Spinal cord (tissue), 10 donors: Measurements from ENCODE around the gene DCLK3. TPM values are rescaled to one million over a fixed set of nuclear protein-coding genes. Genes with fewer than 3 reads are reported as not detected.

Experiments
- DNase-seq, 6 donors: peaks; one replicate each; pipeline versions ENCODE4 v3.0.0 to v3.0.0-alpha.2; 2013 to 2015; ENCODE audit warnings: low spot score in 6 of 6, low read depth in 4 of 6
- H3K27ac ChIP-seq: one replicate; pipeline ENCODE4 v1.5.1; 2013; ENCODE audit warnings: low read depth, low read length, control low read depth
- H3K27me3 ChIP-seq: one replicate; pipeline ENCODE4 v1.6.1; 2013; ENCODE audit warnings: low read length; ENCODE audit not compliant: control insufficient read depth, insufficient read depth
- H3K36me3 ChIP-seq: one replicate; pipeline ENCODE4 v1.6.1; 2013; ENCODE audit warnings: low read length; ENCODE audit not compliant: control insufficient read depth, insufficient read depth
- H3K4me1 ChIP-seq: one replicate; pipeline ENCODE4 v1.6.1; 2013; ENCODE audit warnings: low read length; ENCODE audit not compliant: control insufficient read depth, insufficient read depth
- H3K4me3 ChIP-seq: one replicate; pipeline ENCODE4 v1.5.1; 2013; ENCODE audit warnings: low read depth, low read length, control low read depth
- H3K9me3 ChIP-seq: one replicate; pipeline ENCODE4 v1.6.1; 2013; ENCODE audit warnings: low read length; ENCODE audit not compliant: control insufficient read depth, insufficient read depth
- WGBS: methylation state at CpG from one replicate; pipeline ENCODE4 v1.1.5; 2013; ENCODE audit warnings: missing lambda C conversion rate; ENCODE audit not compliant: insufficient coverage; 5-methylcytosine and 5-hydroxymethylcytosine counted together
- polyA plus RNA-seq, 2 donors: library from polyadenylated mRNA; unstranded; fragments of 120-200 nt; gene quantifications; one replicate each; pipeline ENCODE4 v1.2.1, GENCODE V29; 2013; ENCODE audit not compliant: insufficient read length in 2 of 2
- total RNA-seq, 2 donors: library from RNA; depleted of rRNA in 1 of 2; stranded (reverse); fragments of 120-200 nt in 1 of 2; fragments of >200 nt in 1 of 2; gene quantifications; one replicate each; pipeline versions ENCODE4 v1.2.3 to v1.2.4, GENCODE V29; 2013 to 2014
- donor health status: healthy.

The DCLK3 gene
- total and polyA plus RNA-seq, 4 donors, result 3.0 to 11.8 (median 9.1) TPM

DNA sequence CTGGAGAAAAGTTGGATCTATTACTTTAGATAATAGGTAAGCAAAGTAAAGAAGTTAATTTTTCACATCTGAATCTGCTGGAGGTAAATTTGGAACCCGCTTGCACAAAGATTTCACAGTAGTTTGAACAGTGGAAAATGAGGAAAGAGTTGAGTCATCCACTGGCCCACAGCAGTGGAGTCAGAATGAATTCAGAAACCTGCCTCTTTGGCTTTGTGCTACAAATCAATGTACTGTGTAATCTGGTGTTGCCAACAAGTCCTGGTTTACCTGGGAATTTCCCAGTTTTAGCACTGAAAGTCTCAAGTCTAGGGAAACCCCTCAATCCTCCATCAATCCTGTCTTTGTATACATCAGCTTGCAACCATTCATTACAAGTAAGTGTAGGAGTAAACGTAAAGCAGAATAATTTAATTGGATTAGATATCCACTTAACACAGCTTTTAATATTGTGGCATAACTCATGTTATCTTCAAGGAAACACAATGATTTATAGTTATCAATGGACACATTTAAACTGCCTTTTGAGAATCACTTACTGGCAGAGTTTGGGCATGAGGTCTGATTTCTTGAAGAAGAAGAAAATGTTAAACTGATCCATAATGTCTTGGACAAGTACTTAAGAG, 100.6 kb downstream of the DCLK3 start:
- no peak overlapping the region for H3K4me3 ChIP-seq
- H3K9me3 ChIP-seq, result no peaks in the 10 kb centered on the region
- H3K27ac ChIP-seq, result no peak overlapping the region
- H3K36me3 ChIP-seq, result no peaks in the 10 kb centered on the region
- 100% methylated on average over 1 of the region's 2 CpGs for WGBS
- H3K27me3 ChIP-seq, result no peaks in the 10 kb centered on the region
- DNase-seq, result no peak
- H3K4me1 ChIP-seq, result no peaks in the 10 kb centered on the region

DNA sequence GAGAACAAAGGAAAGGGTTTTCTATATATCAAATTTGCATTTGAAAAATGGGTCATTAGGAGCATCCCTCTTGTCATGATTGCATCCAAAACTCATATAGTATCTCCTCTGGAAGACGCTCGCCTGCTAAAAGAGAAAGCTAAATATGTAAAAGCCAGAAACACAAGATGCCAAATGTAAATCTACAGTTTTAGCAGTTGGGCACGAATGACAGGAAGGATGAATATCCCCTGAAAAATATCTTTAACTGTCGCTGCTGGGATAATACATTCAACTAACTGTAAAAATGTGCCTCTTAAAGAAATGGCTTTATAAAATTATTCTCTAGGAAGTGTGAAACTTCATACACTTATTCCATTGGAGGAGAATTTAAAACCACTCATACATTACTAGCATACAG, 101.7 kb downstream of the DCLK3 start:
- H3K4me1 ChIP-seq, result no peaks in the 10 kb centered on the region
- no peak overlapping the region for H3K27ac ChIP-seq
- no peaks in the 10 kb centered on the region for H3K9me3 ChIP-seq
- H3K36me3 ChIP-seq, result no peaks in the 10 kb centered on the region
- peak in 2 of 6 donors; percentile 5 to 56 for DNase-seq
- H3K4me3 ChIP-seq, result no peak overlapping the region
- no CpG with 5 or more reads among the region's 4 CpGs for WGBS
- H3K27me3 ChIP-seq, result no peaks in the 10 kb centered on the region

Other genes starting within 250 kb of the DCLK3 start
- gene TRANK1, start 180.5 kb upstream of the DCLK3 start, total RNA-seq, result 10 to 100 TPM; 11.1 to 20.4 TPM
- gene TRANK1, start 180.5 kb upstream of the DCLK3 start, polyA plus RNA-seq, result 10 to 100 TPM; 19.6 to 22.4 TPM
- 10 to 100 TPM; 39.0 to 48.2 TPM for gene EPM2AIP1, start 228.6 kb upstream of the DCLK3 start, total RNA-seq
- 10 to 100 TPM; 35.9 to 42.3 TPM for gene EPM2AIP1, start 228.6 kb upstream of the DCLK3 start, polyA plus RNA-seq
- 10 to 100 TPM; 58.5 to 59.3 TPM for gene MLH1, start 229.0 kb upstream of the DCLK3 start, total RNA-seq
- 10 to 100 TPM; 43.9 to 49.4 TPM for gene MLH1, start 229.0 kb upstream of the DCLK3 start, polyA plus RNA-seq